IPS-15b (cell line): ENCODE measurements around the gene HDAC5.

Experiments
- H3K27me3 ChIP-seq: one replicate; pipeline ENCODE4 v1.6.1; 2013; ENCODE audit warnings: low read length; ENCODE audit not compliant: control insufficient read depth, insufficient read depth
- H3K36me3 ChIP-seq: one replicate; pipeline ENCODE4 v1.6.1; 2013; ENCODE audit warnings: low read length; ENCODE audit not compliant: control insufficient read depth, insufficient read depth
- H3K4me1 ChIP-seq: one replicate; pipeline ENCODE4 v1.6.1; 2013; ENCODE audit warnings: mild to moderate bottlenecking, low read length; ENCODE audit not compliant: control insufficient read depth, insufficient read depth
- H3K4me3 ChIP-seq: one replicate; pipeline ENCODE4 v1.5.1; 2013; ENCODE audit warnings: low read depth, low read length
- H3K9ac ChIP-seq: one replicate; pipeline ENCODE4 v1.6.1; 2013; ENCODE audit warnings: low read depth, mild to moderate bottlenecking, low read length
- H3K9me3 ChIP-seq: one replicate; pipeline ENCODE4 v1.6.1; 2013; ENCODE audit warnings: mild to moderate bottlenecking, low read length; ENCODE audit not compliant: control insufficient read depth, insufficient read depth

HDAC5 gene

DNA sequence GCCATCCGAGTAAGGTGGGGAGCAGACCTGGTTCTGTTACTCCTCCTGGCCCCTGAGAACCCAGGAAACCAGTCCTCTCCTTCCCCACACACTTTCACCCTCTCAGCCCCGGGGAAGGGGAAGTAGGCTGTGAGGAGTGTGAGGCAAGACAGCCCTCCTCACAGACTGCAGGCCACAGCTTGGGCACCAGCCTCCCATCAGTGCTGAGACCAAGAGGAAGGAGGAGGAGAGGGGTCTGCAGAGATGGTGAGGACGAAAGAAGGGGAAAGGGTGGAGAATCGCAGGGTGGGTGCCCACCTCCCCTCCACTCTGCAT, 45.9 kb downstream of the HDAC5 start:
- no peak overlapping the region for H3K4me3 ChIP-seq
- H3K9me3 ChIP-seq, result no peaks in the 10 kb centered on the region
- no peak overlapping the region for H3K9ac ChIP-seq
- H3K27me3 ChIP-seq, result no peaks in the 10 kb centered on the region
- H3K4me1 ChIP-seq, result no peaks in the 10 kb centered on the region
- peaks cover 47% of the 10 kb centered on the region for H3K36me3 ChIP-seq

DNA sequence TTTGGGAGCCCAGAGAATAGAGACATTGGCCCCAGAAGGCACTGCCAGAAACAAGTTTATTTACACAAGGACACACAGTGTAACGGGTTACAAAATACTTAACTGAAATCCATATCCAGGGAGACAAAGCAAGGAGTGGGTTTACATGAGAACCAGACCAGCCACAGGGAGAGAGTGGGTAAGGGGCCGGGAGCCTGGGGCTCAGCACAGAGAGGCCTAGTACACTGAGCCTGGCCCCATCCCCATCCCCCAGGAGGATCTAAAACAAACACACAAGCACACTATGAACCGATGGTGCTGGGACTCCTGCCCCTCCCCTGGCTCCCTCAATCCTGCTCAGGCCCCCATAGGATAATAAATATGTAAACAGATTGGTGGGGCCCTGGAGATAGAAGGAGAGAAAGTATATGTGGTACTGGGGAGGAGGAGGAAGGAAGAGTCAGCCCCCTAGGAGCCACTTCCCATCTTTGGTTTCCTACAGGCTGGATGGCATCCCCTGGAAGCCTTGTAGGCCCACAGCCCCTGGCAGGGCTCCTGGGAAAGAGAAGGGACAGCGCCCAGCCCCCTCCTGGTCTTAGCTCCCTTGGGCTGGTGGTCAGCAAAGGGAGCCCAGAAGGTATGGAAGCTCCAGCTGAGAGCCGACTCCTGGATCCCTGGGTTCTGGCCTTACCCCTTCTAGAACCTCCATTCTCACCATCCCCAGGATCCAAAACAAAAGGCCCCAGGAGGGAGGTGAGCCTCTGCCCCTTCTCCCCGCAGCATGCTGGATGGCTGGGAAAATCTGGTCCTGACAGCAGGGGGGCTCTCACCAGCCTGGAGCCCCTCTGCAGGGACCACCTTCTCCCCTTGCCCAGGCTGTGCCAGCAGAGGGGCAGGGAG, 46.5 kb downstream of the HDAC5 start:
- Histone ChIP-seq H3K9me3 (no peaks in the 10 kb centered on the region), H3K4me1 (no peaks in the 10 kb centered on the region), H3K27me3 (no peaks in the 10 kb centered on the region), H3K4me3 (no peak overlapping the region), H3K9ac (no peak overlapping the region), H3K36me3 (peaks cover 41% of the 10 kb centered on the region)

DNA sequence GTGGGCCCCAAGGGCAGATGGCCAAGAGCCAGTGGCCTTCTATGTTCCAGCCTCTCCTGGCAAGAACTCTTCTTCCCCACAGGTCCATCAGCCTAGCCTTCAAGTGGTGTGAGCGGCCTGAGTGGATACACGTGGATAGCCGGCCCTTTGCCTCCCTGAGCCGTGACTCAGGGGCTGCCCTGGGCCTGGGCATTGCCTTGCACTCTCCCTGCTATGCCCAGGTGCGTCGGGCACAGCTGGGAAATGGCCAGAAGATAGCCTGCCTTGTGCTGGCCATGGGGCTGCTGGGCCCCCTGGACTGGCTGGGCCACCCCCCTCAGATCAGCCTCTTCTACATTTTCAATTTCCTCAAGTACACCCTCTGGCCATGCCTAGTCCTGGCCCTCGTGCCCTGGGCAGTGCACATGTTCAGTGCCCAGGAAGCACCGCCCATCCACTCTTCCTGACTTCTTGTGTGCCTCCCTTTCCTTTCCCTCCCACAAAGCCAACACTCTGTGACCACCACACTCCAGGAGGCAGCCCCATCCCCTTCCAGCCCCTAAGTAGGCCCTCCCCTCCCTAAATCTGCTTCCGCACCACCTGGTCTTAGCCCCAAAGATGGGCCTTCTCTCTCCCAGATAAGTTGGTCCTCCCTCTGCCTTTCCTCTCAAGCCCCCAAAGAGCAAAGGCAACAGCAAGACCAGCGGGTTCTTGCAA, 47.7 kb downstream of the HDAC5 start:
- peaks cover 44% of the 10 kb centered on the region for H3K36me3 ChIP-seq
- no peak overlapping the region for H3K4me3 ChIP-seq
- H3K9ac ChIP-seq, result no peak overlapping the region
- no peaks in the 10 kb centered on the region for H3K9me3 ChIP-seq
- no peaks in the 10 kb centered on the region for H3K4me1 ChIP-seq
- H3K27me3 ChIP-seq, result no peaks in the 10 kb centered on the region

DNA sequence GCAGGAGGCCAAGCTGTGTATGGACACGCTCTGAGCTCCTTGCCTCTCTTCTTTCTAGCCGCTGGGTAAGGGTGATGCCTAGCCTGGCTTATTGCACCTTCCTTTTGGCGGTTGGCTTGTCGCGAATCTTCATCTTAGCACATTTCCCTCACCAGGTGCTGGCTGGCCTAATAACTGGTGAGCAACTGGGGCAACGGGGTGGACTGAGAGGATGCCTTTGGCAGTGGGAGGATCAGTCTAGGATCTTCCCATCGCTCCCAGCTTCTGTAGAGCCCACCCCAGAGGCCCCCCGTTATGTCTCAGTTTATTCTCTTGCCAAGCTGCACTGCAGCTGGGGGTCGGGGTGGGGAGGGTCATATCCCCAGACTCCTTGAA, 48.5 kb downstream of the HDAC5 start:
- H3K9me3 ChIP-seq, result no peaks in the 10 kb centered on the region
- H3K9ac ChIP-seq, result no peak overlapping the region
- H3K27me3 ChIP-seq, result no peaks in the 10 kb centered on the region
- H3K4me1 ChIP-seq, result no peaks in the 10 kb centered on the region
- H3K4me3 ChIP-seq, result no peak overlapping the region
- peaks cover 37% of the 10 kb centered on the region for H3K36me3 ChIP-seq

DNA sequence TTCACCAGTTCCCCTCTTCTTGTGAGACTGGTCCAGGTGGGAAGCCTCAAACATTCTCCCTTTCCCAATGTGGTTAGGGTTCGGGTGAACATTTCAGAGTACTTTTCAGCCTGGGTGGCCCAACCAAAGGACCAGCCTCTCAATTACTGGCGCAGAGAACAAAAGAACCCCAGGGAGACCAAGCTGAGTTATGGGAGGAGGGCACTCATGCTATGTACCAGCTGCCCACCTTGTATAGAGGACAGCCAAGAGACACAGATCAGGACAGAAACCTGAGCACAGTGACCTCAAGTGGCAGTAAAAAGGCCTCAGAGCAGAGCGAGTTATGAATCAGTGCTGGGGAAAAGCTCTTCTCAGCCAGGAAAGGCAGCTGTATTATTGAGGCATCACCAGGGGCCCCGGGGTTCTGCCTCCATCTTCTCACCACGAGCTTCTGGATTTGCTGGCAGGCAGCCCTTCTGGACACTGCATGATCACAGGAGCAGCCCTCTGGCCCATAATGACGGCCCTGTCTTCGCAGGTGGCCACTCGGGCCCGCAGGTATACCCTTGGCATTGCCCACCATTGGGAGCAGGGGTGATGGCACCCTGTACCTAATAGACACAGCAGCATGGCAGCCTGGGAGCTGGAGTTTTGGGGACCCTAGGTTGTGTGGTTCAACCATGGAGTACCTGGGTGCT, 49.1 kb downstream of the HDAC5 start:
- Histone ChIP-seq H3K9ac (no peak overlapping the region), H3K4me3 (no peak overlapping the region), H3K36me3 (peaks cover 35% of the 10 kb centered on the region), H3K9me3 (no peaks in the 10 kb centered on the region), H3K4me1 (no peaks in the 10 kb centered on the region), H3K27me3 (no peaks in the 10 kb centered on the region)

DNA sequence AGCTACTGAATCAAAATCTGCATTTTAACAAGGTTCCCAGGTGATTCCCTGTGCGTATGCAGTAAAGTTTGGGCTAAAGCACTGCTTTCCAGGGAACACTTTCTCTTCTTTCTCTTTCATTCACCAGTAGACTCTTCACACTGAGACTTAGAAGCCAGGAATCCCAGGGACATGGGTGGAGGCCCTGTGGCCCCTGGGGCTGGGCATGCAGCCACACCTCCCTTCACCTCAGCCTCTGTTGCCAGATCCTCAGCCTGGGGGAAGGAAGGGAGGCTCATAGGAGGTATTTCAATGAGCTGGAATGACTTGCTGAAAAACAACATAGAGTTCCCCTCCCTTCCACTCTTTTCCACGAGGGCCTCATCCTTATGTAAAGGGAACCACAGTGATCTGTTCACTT, 51.7 kb downstream of the HDAC5 start:
- Histone ChIP-seq H3K27me3 (no peaks in the 10 kb centered on the region), H3K9ac (peak overlapping the region; percentile 89), H3K4me1 (no peaks in the 10 kb centered on the region), H3K4me3 (peak overlapping the region; percentile 99), H3K9me3 (no peaks in the 10 kb centered on the region), H3K36me3 (peaks cover 20% of the 10 kb centered on the region)

DNA sequence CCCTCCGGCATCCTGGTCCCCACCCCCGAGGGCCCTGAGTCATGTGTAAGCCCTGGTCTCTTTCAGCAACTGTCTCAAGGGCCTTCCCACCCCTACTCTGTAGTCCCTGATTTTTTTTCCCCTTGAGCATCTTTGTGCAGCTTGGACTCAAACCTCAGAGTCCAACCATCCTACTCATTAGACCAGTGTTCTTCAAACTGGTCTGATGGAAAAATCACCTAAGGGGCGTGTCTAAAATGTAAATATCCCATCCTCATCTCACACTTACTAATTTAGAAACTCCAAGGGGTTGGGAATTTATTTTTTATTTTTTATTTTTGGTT, 52.3 kb downstream of the HDAC5 start:
- Histone ChIP-seq H3K4me3 (peak overlapping the region; percentile 99), H3K27me3 (no peaks in the 10 kb centered on the region), H3K36me3 (peaks cover 18% of the 10 kb centered on the region), H3K4me1 (no peaks in the 10 kb centered on the region), H3K9me3 (no peaks in the 10 kb centered on the region), H3K9ac (peak overlapping the region; percentile 89)

DNA sequence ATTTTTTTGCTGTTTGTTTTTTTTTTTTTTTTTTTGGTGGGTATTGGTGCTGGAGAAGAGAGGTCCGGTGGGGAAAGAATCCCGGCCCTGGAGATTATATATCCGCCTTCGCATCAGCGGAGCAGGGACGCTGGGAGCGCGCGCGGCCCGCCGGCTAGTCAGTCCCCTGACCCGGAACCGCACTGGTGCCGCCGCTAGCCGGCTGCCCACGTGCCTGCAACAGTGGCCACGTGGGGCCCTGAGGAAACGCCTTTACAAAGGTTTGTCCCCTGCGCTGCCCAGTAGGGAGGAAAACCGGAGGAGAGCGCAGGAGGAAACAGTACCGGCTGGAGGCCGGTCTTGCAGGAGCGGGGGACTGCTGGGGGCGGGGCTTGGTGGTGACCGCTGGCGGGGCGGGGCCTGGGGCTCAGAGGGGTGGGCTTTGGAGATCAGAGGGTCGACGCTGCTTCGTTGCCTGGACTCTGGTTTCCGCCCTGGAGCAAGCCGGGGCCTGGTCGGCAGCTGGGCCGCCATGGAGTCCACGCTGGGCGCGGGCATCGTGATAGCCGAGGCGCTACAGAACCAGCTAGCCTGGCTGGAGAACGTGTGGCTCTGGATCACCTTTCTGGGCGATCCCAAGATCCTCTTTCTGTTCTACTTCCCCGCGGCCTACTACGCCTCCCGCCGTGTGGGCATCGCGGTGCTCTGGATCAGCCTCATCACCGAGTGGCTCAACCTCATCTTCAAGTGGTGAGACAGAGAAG, 52.8 kb downstream of the HDAC5 start, which contains the start of gene G6PC3:
Gene G6PC3, plus strand, starts transcription at position 281 of the 743 bp plus-strand sequence. Its CDS starts 231 bp downstream, at position 512.
- H3K4me1 ChIP-seq, result no peaks in the 10 kb centered on the region
- H3K27me3 ChIP-seq, result no peaks in the 10 kb centered on the region
- no peaks in the 10 kb centered on the region for H3K9me3 ChIP-seq
- peak within 1 kb of the TSS; percentile 89 for H3K9ac ChIP-seq
- peaks cover 13% of the 10 kb centered on the region for H3K36me3 ChIP-seq
- H3K4me3 ChIP-seq, result peak within 1 kb of the TSS; percentile 99

DNA sequence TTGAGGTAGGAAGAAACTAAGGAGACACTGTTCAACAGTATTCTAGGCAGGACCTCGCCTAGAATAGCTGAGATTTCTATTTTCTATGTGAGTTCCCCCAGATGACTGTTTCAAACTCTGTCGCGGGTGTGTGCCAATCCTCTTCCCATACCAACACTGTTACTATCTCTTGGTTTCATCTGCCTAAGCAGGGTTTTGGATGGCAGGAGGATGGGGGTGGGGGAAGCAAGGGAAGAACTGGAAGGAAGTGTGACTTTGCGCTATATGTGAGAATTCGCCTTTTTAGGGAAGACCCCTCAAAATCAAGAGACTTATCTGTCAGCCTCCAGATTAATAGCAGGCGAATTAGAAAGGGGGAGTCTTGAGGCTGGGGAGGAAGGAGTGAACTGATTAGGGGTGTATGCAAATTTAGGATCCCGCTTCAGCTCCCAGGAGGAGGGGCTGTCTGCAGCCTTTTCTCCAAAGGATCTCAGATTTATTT, 53.4 kb downstream of the HDAC5 start:
- H3K27me3 ChIP-seq, result no peaks in the 10 kb centered on the region
- H3K9ac ChIP-seq, result peak overlapping the region; percentile 1
- peaks cover 7% of the 10 kb centered on the region for H3K36me3 ChIP-seq
- H3K4me1 ChIP-seq, result no peaks in the 10 kb centered on the region
- H3K4me3 ChIP-seq, result peak overlapping the region; percentile 66
- no peaks in the 10 kb centered on the region for H3K9me3 ChIP-seq

DNA sequence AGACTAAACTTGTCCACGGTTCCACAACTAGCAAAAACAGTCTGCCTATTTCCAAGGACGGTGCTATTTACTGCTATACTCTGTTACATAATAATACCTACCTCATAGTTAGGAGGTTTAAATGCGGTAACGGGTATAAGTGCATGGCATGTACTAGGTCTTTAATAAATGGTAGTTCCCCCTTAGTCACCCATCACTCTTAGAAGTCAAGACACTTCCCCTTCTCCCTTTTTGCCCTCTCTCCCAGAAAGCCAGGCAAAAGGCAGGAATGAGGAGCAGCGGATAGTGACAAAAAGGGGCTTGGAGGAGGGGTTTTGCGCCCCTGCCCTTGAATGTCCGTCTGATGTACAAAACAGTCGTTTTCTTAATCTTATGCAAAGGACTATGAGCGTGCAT, 55.9 kb downstream of the HDAC5 start:
- Histone ChIP-seq H3K36me3 (peaks cover 14% of the 10 kb centered on the region), H3K9me3 (no peaks in the 10 kb centered on the region), H3K27me3 (no peaks in the 10 kb centered on the region), H3K9ac (no peak overlapping the region), H3K4me1 (peaks cover 5% of the 10 kb centered on the region), H3K4me3 (no peak overlapping the region)

DNA sequence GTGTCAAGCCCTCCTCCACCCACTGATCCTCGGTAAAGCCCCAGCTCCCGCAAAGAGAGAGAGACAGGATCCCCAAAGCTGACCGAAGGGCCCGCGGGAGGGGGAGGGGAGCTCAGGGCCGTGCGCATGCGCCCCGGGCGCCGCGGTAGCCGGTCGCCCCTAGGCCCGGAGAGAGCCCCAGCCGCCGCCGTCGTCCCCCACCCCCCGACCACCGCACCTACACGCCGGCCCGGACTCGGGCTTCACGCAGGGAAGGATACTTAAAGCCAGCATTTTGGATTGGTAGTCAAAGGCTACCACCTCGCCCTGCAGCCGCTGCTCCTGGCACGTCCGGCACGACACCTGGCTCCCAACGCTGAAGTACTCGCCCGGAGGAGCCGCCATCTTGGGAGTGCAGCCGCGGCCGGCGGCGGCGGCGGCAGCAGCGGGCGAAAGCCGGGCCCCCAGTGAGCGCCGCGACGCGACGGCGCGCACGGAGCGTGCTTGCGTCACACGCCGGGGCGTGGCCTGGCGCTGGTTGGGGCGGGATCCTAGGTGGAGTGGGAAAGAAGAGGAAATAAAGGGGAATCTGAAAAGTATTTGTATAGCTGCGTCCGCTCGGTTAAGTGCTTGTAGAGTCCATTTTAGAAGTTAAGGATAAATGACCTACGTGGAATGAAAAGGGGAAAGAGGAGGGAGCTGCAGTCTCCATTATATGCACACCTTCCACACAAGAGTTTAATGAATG, 57.1 kb downstream of the HDAC5 start, which contains the start of gene LSM12:
Gene LSM12, minus strand, starts transcription at position 468 of the 727 bp plus-strand sequence. Its CDS starts 84 bp downstream, at position 384.
- Histone ChIP-seq H3K36me3 (peaks cover 23% of the 10 kb centered on the region), H3K4me1 (peaks cover 5% of the 10 kb centered on the region), H3K27me3 (no peaks in the 10 kb centered on the region), H3K9ac (peak within 1 kb of the TSS; percentile 95), H3K4me3 (peak within 1 kb of the TSS; percentile 97), H3K9me3 (no peaks in the 10 kb centered on the region)
